NCI-H345 (cell line): Measurements from ENCODE around the gene TAS2R38.
"Not testable (repeated sequence)": the region's sequence is repeated elsewhere in the genome, so short reads cannot be mapped to it uniquely, and the experiment has no call there.

Experiments
- DNase-seq: peaks from one replicate; lab custom pipeline; 2025; lab: John Stamatoyannopoulos, UW

Gene TAS2R38

GRCh38 chr7:141973673-141974072 lies at the start of gene TAS2R38:
TAS2R38 (minus strand) TSS chr7:141973773; CDS start chr7:141973689, 84 bp downstream.
- DNase-seq, result no peak

GRCh38 chr7:142018154-142018553 lies 44.6 kb upstream of the TAS2R38 start:
- DNase-seq, result no peak

- DNase-seq, result no peak
These were observed 43.9 kb upstream of the TAS2R38 start for GRCh38 chr7:142017451-142017850.

DNA sequence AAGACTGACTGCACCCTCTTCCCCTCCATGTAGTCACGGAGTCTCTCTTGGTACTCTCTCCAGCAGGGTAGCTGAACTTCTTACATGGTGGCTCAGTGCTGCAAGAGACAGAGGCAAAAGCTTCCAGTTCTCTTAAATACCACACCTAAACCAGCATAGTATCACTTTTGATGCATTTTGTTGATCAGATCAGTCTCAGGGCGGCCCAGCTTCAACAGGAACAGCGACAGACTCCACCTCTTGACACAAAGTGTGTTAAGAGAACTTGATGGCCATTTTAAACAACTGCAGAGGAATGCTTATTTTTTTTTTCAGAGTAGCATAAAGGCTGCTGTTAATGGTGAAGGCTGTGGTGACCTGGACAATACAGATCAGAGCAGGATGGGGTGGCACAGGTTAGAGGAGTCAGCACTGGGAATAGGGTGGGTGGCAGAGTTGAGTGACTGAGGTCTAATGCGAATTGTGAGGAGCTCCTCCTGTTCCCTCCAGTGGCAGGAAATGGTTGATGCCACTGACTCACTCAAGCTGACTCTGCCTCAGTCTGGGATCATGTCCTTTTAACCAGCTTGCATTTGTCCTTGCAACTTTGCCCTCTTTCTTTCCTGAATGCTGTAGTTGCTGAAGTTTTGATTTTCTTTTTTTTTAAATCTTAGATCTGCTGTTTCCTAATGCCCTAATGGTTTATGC lies 39.4 kb upstream of the TAS2R38 start:
- DNase-seq, result no peak

DNA sequence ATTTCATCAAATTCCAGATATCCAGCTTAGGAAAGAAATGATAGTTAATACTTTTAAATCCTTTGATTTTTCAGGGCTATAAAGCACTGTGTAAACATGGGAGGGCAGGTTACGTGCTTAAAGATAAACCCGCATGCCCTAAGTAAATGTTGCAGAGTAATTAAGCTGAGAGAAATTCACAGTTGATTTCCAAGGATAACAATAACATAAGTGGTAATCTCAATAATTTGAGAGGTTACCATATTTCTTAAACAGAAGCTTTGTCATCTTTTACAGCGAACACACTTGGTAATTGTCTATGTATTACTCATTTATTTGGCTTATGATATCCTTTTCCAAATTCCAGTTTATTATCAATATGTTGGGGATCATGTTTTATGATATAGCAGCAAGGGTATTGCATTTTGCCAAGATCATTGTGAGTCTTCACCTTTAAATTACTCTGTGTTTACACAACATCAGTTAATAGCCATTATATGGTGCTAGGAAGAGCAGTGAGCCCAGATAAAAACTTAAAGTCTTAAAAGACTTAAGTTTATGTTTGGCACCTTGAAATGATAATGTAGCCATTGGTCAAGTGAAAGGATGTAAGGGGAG lies 37.5 kb upstream of the TAS2R38 start:
- DNase-seq, result no peak

DNA sequence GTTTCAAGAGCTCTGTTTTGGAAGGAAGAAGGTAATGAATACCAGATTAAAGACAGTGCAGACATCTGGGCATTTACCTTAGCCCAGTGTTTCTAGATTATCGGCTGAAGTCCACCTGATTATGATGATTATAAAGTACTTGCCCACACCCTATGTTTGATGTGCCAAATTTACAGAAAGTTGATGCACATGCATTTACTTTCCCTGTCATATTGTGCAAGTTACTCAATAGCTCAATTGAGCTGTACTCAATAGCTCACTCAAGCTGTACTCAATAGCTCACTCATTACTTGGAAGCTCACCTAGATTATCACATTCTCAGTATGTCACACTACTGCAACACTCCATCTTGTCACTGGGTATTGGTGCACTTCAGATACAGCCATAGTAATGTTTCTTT lies 35.6 kb upstream of the TAS2R38 start:
- DNase-seq, result no peak

DNA sequence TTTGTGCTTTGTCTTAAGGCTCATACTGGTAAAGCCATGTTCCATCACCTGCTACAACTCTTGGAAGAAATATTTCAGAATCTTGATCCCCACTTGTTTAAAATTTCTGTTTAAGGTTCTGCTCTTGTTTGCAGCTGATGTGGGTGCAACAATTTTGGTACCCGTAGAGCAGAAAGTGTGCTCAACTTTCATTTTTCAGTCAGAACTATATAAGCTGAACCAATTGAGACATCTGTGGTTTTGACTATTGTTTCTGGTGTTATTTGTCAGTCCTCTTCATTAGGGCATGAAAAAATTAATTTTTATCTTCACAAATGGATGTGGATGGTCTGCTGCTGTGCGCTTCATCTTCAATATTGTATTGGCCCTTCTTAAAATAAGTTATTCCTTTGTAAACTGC lies 33.0 kb upstream of the TAS2R38 start:
- DNase-seq, result no peak

DNA sequence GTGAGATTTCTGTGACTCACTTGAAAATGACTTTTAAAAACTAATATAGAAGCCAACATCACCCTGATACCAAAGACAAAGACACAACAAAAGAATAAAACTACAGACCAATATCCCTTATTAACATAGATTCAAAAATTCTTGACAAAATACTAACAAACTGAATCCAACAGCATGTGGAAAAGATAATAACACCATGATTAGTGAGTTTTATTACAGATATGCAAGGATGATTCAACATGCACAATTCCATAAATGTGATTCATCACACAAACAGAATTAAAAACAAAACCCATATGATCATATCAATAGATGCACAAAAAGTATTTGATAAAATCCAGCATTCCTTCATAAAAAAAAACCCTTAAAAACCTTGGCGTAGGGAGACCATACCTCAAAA lies 28.6 kb upstream of the TAS2R38 start:
- no peak for DNase-seq

DNA sequence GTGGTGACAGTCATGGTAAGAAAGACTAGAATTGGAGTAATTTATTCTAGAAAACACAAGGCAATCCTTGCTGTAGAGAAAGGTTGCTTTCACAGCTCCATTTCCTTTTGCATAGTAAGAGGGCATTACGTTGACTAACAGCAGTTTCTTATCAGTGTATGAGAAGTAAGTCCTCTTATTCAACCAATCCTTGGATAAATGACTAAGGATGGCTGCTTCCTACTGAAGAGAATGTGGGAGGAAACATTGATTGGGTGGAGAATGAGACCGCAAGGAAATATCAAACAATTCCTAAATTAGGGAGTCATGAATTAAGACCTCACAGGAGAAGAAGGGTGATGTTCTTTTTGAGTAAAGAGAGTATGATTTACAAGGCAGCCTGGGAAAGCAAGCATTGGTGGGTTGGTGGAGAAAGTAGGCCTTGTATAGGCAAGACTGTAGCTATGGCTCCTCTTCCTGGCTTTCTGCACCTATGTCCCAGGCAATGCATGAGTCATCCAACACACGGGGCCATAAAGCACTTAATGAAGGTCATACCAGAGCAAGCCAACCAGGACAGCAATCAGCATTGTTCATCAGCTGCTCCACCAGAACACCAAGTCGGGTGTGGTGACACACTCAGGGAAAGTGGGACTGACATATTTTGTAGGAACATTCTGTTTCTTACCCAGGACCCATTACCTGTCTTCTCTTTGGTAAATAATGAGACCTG lies 27.7 kb upstream of the TAS2R38 start:
- no peak for DNase-seq

- DNase-seq, result no peak
These were observed 26.7 kb upstream of the TAS2R38 start for GRCh38 chr7:142000244-142000643.

GRCh38 chr7:141999058-141999623 lies 25.6 kb upstream of the TAS2R38 start:
- DNase-seq, result peak; percentile 69

DNA sequence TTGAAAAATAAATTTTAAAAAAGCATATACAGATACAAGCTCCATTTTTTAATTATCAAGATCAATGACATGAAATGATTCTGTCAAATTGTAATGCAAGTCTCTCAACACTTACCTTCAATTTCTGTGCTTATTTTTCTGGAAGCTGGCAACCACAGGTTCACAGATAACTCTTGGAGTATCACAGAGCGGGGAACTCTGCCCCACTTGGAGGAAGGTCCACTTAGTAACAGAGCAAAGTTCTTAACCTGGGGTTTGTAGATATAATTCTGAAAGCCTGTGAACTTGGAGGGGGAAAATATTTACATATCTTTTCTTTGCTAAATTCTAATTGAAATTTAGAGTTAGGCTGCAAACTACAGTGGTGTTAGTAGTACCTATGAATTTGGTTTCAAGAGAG lies 19.8 kb upstream of the TAS2R38 start:
- no peak for DNase-seq

- DNase-seq, result no peak
These were observed 19.1 kb upstream of the TAS2R38 start for GRCh38 chr7:141992688-141993087.

GRCh38 chr7:141992156-141992555 lies 18.6 kb upstream of the TAS2R38 start:
- no peak for DNase-seq

- DNase-seq, result no peak
These were observed 17.6 kb upstream of the TAS2R38 start for GRCh38 chr7:141991140-141991539.

DNA sequence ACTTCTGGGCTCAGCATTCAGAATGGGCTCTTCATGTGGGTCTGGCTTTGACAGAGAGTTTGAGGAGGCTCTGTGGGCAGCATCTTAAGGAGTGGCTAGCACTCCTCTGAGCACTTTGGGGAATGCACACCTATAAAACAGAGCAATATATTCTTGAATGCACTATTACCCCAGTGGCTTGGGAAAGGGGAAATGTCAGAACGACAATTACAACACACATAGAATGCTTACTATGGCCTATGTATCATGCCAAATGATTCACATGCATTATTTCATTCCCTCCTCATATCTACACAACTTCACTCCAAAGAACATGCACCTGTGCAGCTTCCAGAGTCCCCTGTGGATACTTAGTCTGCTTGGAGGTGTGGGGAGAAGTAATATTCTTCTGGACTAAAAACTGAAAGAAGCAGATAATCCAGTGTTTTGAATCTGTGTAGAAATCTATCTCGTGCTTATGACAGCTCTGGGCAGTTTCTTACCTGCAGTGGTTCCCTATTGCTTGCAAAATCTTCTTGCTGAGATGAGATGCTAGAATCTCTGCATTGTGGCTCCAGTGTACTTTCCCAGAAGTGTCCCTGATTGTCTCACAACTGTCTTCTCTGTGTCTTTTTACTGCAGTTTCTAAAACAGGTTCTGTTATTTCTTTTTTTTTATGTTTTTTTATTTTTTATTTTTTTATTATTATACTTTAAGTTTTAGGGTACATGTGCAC lies 16.6 kb upstream of the TAS2R38 start:
- DNase-seq, result no peak

DNA sequence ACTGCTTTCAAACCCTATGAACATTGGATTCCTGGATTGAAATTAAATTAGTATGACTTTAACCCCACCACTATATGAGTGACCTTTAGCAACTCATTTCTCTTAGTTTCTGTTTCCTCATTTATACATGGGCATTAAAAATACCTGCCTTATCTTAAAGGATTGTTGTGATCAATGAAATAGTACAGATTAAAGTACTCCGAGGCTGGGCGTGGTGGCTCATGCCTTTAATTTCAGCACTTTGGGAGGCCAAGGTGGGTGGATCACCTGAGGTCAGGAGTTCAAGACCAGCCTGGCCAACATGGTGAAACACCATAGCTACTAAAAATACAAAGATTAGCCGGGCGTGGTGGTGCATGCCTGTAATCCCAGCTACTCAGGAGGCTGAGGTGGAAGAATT lies 14.2 kb upstream of the TAS2R38 start:
- DNase-seq, result not testable (repeated sequence)

DNA sequence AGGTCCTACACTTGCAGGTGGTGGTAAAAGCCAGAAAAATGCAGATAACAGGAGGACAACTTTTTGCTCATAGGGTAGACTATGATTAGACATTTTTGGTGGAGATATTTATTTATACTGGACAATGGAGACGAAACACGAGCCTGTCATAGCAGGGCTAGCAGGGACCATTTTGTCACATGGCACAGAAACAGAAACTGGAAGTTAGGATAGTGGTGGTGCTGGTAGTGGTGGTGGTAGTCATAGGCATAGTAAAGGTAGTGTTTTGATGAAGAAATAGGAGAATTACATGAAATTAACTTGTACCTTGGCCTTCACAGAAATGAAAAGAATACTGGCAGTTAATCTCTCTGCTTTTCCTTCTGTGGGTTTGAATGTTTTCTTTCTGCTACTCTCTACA lies 13.3 kb upstream of the TAS2R38 start:
- no peak for DNase-seq

DNA sequence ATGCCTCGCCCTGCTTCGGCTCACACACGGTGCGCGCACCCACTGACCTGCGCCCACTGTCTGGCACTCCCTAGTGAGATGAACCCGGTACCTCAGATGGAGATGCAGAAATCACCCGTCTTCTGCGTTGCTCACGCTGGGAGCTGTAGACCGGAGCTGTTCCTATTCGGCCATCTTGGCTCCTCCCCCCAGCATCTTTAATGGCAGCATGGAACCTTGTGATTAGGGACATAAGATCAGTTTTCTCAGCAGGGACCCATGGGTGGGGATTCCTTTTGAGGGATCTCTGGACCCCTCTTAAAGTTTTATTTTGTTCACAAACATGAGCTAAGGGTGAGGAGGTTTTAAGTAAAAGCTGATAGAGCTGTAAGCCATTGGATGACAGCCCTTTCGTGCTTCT lies 12.4 kb upstream of the TAS2R38 start:
- DNase-seq, result not testable (repeated sequence)

DNA sequence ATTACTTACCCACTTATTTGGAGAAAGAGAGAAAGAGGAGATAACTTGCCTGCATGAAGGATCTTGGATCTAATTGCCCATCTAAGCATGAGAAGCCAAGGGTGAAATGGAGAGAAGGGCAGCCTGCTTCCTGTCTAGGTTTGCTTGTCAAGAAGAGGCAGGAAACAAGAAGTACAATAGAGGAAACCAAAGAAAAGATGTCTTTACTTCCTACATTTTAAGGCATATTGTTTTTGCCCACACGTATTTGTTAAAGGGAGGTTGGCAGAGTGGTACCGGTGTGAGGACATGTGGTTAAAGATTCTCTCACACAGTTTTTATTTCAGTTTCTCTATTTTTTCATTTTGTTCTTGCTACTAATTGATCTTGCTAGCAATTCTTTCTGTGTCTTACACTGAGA lies 6.0 kb upstream of the TAS2R38 start:
- no peak for DNase-seq

DNA sequence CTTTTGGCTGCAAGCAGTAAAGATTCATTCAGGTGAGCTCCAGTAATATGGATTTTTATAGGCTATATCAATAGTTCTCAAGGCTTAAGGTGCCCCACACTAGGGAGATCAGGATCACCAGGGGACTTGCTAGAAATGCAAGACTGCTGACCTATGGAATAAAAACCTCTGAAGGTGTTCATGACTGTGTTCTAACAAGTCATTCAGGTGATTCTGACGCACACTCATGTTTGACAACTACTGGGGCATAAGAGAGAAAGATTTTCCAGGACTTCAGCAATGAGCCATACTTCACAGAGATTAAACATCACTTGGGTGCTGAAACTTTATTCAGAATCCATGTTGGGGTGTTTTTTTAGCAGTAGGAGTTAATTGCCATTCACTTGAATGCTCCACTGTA lies 4.8 kb upstream of the TAS2R38 start:
- DNase-seq, result no peak

DNA sequence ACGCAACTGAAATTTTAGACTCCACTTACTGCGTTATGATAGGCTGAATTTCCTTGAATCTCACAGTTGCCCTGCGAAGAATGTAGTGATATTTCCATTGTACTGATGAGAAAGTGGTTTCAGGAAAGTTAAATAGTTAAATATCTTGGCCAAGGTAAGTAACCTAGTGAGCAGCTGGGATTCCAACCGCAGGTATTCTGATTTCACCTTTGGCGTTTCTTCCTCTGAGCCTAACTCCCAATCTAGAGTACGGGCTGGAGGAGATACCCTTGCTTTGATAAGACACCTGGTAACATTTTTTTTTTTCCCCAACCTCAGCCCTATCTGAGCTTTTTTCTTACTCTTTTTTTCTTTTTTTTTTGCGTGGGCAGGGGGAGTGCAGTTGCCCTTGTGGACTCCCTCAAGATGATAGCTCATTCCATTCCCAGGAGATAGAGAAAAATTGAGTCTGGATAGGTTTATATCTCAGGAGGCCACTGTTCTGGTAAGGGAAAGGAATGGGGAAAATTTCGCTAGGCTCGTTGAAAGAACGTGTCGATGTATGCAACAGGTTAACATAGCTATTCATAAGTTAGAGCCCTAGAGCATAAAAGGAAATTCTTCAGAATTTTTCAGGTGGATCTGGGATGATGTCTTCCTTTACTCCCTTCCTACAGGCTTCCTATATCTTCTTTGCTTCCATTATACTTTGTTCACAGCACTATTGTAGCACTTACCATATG lies 3.1 kb upstream of the TAS2R38 start:
- DNase-seq, result no peak
